ENCODE data around the gene SLC39A2. TPM values are rescaled to one million over a fixed set of nuclear protein-coding genes. Genes with fewer than 3 reads are reported as not detected.

Gene SLC39A2
- total RNA-seq, 2 donors from 2014 or later: 0.35 to 0.46 TPM

GRCh38 chr14:21018286-21018685, 19.2 kb downstream of the SLC39A2 start:
- peaks cover 6% of the 10 kb centered on the region for H3K36me3 ChIP-seq (ENCODE audit: control insufficient read depth, insufficient read depth, low read length)
- Mint-ChIP-seq H3K9me3 (no peaks in the 10 kb centered on the region), H3K27me3 (ENCODE audit: insufficient read depth) (peaks cover 17% of the 10 kb centered on the region), H3K27ac (no peak overlapping the region), H3K36me3 (ENCODE audit: low read depth) (peaks cover 42% of the 10 kb centered on the region), H3K4me3 (no peak overlapping the region), H3K4me1 (peaks cover 15% of the 10 kb centered on the region)
- 86 to 90% methylated on average over 6 to 7 of the region's 7 CpGs for WGBS, 2 experiments (ENCODE audit: insufficient coverage in 1 of 2, insufficient read length in 1 of 2)
- H3K27me3 ChIP-seq (ENCODE audit: control insufficient read depth, insufficient read depth, low read length, poor library complexity, severe bottlenecking): no peaks in the 10 kb centered on the region
- H3K9me3 ChIP-seq (ENCODE audit: control insufficient read depth, low read length): no peaks in the 10 kb centered on the region
- DNase-seq: no peak
- H3K4me3 ChIP-seq (ENCODE audit: low read length): no peak overlapping the region
- no peaks in the 10 kb centered on the region for H3K4me1 ChIP-seq (ENCODE audit: control insufficient read depth, insufficient read depth, low read length)
- H3K27ac ChIP-seq (ENCODE audit: low read depth, low read length): no peak overlapping the region
- TF ChIP-seq CTCF (conservative IDR thresholded peaks at IDR 0.05): no peak
- no peak overlapping the region for H3K9ac ChIP-seq (ENCODE audit: extremely low read depth, low read length, poor library complexity, severe bottlenecking)

- Histone ChIP-seq H3K4me3 (ENCODE audit: low read length) (no peak overlapping the region), H3K4me1 (ENCODE audit: control insufficient read depth, insufficient read depth, low read length) (no peaks in the 10 kb centered on the region), H3K9ac (ENCODE audit: extremely low read depth, low read length, poor library complexity, severe bottlenecking) (no peak overlapping the region), H3K27ac (ENCODE audit: low read depth, low read length) (no peak overlapping the region), H3K9me3 (ENCODE audit: control insufficient read depth, low read length) (no peaks in the 10 kb centered on the region), H3K27me3 (ENCODE audit: control insufficient read depth, insufficient read depth, low read length, poor library complexity, severe bottlenecking) (peaks cover 3% of the 10 kb centered on the region), H3K36me3 (ENCODE audit: control insufficient read depth, insufficient read depth, low read length) (peaks cover 6% of the 10 kb centered on the region)
- H3K36me3 Mint-ChIP-seq (ENCODE audit: low read depth): peaks cover 42% of the 10 kb centered on the region
- no peak for TF ChIP-seq CTCF (conservative IDR thresholded peaks at IDR 0.05)
- WGBS, 2 experiments (ENCODE audit: insufficient coverage in 1 of 2, insufficient read length in 1 of 2): 95% methylated on average over 3 of the region's 3 CpGs; no CpG with 5 or more reads in 1 of the 2 experiments
- no peaks in the 10 kb centered on the region for H3K9me3 Mint-ChIP-seq
- no peak for DNase-seq
- no peak overlapping the region for H3K4me3 Mint-ChIP-seq
- H3K27me3 Mint-ChIP-seq (ENCODE audit: insufficient read depth): peaks cover 21% of the 10 kb centered on the region
- no peak overlapping the region for H3K27ac Mint-ChIP-seq
- H3K4me1 Mint-ChIP-seq: peaks cover 20% of the 10 kb centered on the region
These were observed 19.7 kb downstream of the SLC39A2 start for GRCh38 chr14:21018781-21019180.

- no peak for DNase-seq
- Histone ChIP-seq H3K27ac (ENCODE audit: low read depth, low read length) (no peak overlapping the region), H3K9me3 (ENCODE audit: control insufficient read depth, low read length) (no peaks in the 10 kb centered on the region), H3K36me3 (ENCODE audit: control insufficient read depth, insufficient read depth, low read length) (peaks cover 6% of the 10 kb centered on the region), H3K27me3 (ENCODE audit: control insufficient read depth, insufficient read depth, low read length, poor library complexity, severe bottlenecking) (peaks cover 8% of the 10 kb centered on the region), H3K9ac (ENCODE audit: extremely low read depth, low read length, poor library complexity, severe bottlenecking) (no peak overlapping the region), H3K4me3 (ENCODE audit: low read length) (no peak overlapping the region), H3K4me1 (ENCODE audit: control insufficient read depth, insufficient read depth, low read length) (no peaks in the 10 kb centered on the region)
- H3K4me3 Mint-ChIP-seq: no peak overlapping the region
- peaks cover 25% of the 10 kb centered on the region for H3K4me1 Mint-ChIP-seq
- WGBS, 2 experiments (ENCODE audit: insufficient coverage in 1 of 2, insufficient read length in 1 of 2): 86% methylated on average over 1 of the region's 1 CpG; no CpG with 5 or more reads in 1 of the 2 experiments
- TF ChIP-seq CTCF (conservative IDR thresholded peaks at IDR 0.05): no peak
- H3K27me3 Mint-ChIP-seq (ENCODE audit: insufficient read depth): peaks cover 26% of the 10 kb centered on the region
- no peak overlapping the region for H3K27ac Mint-ChIP-seq
- H3K36me3 Mint-ChIP-seq (ENCODE audit: low read depth): peaks cover 42% of the 10 kb centered on the region
- H3K9me3 Mint-ChIP-seq: no peaks in the 10 kb centered on the region
These were observed 20.3 kb downstream of the SLC39A2 start for GRCh38 chr14:21019366-21019765.
